ENCODE data around the gene FCGBP. TPM values are rescaled to one million over a fixed set of nuclear protein-coding genes. Genes with fewer than 3 reads are reported as not detected.
A peak's percentile ranks its signal among the peaks of the same experiment; 100 is the strongest.
"Not testable (repeated sequence)": the region's sequence is repeated elsewhere in the genome, so short reads cannot be mapped to it uniquely, and the experiment has no call there.

FCGBP gene
- 0.92 and 1.5 TPM in 2 replicates for total RNA-seq (2014; rRNA removed; shearing (Covaris generic))

DNA sequence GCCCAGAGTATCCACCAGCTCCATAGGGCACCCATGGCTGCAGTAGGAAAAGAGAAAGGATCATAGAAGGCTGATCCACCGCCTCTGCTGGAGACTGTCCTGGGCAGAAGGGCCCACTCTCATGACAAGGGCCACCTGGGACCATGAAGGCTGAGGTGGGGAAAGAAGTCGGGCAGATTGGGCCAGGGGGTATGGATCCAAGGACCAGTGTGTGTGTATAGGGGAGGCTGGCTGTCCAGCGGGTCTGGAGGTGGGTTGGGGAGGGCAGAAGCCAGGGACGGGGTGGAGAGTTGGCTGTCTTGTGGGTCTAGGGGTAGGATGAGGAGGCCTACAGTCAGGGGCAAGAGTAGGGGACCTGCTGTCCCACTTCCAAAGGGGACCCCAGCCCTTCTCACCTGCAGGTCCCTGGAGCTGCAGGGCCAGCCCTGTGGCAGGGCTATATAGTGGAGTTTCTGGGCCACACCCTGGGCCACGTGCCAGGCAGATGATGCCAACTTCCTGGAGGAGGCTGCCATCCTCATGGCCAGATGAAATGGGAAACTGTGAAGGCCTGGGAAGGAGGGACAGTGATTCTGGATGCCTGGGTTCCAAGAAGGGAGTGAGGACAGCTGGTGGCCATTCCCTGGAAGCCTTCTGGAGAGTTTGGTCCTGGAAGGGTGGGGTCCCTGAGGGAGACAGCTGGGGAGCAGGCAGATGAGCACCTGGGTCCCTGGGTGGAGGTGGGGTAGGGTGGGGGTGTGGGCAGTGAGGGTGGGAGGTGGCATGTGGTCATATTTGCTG lies at the start of gene FCGBP:
Gene FCGBP (minus strand): TSS at position 51 of the 780 bp plus-strand sequence.
- DNase-seq (ENCODE audit: low read depth) = no peak

DNA sequence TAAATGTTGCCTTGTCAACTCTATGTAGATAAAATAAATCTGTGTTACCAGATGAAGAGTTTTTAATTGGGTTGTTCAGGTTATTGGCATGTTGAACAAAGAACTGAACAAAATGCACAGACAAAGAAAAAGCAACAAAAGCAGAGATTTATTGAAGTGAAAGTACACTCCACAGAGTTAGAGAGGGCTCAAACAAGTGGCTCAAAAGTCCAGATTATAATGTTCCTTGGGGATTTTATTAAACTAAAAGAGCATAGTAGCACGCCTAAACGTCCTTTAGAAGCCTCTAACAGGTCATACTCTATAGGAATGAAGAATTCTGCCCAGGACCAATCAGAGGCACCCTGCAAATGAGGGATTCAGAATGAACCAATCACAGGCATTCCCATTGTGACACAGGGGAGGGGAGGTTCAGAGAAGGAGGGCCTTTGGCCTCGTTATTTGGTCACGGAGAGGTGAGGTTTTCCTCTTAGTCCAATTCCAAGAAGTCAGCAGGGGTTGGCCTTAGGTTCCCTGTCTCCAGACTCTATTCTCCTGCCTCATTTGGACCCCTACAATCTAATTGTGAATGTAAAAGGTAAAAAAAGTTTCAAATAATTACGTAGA lies 49.4 kb upstream of the FCGBP start:
- no peak for DNase-seq (ENCODE audit: low read depth)

DNA sequence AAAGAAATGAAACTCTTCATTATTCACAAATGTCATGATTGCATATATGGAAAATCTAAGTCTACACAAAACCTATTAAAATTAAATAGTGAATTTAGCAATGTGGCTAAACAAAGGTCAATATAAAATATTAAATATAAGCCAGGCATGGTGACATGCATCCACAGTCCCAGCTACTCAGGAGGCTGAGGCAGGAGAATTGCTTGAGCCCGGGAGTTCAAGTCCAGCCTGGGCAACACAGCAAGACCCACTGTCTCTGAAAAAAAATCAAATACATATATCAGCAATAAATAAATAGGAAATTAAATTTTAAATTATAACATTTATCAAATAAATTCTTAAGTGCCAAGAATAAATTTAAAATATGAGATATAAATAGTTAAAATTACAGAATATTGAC lies 48.4 kb upstream of the FCGBP start:
- no peak for DNase-seq (ENCODE audit: low read depth)

DNA sequence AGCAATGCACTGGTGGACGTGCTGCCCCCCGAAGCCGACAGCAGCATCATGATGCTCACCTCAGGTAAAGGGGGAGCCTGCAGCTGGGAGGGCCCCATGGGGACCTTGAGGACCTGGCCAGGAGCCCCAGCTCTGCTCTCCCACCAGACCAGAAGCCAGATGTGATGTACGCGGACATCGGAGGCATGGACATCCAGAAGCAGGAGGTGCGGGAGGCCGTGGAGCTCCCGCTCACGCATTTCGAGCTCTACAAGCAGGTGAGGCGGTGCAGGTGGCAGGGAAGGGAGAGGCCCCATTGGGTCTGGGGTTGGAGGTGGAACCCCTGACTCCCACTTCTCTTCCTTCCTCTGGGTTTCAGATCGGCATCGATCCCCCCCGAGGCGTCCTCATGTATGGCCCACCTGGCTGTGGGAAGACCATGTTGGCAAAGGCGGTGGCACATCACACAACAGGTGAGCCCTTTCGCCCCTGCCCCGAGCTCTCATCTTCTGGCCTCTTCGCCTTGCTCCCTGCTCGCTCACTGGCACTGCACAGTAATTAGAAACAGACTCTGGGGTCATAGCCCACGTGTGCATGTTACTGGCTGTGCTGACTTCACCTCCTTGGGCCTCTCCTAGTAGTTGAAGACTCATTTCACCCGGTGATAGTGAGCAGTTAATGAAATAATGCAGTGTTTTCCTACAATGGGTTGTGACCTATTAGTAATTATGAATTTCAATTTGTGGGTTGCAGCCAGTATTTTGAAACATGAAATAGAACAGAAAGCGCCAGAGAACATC lies 40.1 kb upstream of the FCGBP start:
- no peak for DNase-seq (ENCODE audit: low read depth)

DNA sequence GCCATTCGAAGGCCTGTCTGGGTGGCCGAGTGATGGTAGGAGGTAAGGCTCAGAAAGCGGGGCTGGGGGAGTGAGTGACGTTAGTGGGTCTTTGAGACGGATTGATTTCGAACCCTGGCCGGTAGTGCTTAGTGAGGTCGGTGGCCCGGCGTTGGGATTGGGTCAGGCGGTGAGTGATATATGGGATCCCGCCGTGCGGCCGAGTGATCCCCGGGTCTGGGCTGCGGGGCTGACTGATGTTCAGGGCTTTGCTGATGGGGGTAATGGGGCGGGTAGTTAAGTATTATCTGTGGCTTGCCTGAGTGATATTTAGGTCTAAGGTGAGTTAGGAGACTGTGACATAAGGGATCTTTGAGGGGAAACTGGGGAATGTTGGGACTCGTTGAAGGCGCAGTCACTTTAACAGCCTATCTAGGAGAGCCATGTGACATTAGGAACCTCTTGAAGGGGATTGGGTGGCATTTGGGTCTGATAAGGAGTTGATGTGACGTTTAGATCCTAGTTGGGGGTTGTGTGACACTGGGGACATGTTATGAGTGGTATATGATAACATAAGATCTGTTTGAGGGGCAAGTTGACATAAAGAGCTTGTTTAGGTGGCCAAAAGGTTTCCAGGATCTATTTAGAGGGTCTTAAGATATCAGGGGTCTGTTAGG lies 37.1 kb upstream of the FCGBP start:
- no peak for DNase-seq (ENCODE audit: low read depth)

DNA sequence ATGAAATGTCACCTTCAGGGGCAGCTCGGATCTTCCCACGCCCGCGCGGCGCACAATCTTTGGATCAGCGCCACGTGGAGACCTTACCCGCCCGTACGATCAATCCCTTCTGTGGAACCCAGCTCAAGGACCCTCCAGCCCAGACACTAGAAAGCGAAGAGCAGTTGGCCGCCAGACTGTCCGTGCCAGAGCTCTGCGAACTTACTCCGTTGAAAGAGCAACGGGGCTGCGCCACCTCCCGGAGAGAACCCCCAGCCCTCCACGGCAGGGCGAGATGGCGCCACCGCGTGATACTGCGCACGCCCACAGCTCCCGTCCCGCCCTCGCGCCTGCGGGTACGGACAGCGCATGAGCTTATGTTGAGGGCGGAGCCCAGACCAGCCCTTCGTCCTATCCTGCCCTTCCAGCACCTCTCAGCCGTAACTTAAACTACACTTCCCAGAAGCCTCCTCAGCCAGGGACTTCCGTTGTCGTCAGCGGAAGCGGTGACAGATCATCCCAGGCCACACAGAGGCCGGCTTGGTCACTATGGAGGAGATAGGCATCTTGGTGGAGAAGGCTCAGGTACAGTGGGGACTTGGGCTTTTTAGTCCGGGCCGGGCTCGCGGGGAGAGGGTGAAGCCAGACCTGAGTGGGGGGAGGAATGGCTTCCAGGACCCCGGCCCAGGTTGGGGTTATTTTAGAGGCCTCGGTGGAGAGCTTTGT lies 36.4 kb upstream of the FCGBP start, which contains the start of gene PSMC4:
Gene PSMC4 (plus strand): TSS at position 491 of the 705 bp plus-strand sequence. CDS start 38 bp downstream, at position 529.
- peak; percentile 100 for DNase-seq (ENCODE audit: low read depth)

DNA sequence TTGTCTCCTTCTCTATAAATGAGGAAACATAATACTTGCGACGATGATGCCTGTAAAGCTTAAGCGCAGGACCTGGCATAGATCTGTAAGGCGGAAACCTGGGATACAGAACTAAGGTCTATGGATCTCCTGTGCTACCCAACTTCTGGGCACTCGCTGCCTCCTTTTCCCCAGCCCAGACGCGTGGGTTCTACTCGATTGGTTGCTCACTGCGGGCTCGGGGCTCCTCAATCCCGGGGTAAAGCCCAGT lies 35.9 kb upstream of the FCGBP start:
- DNase-seq (ENCODE audit: low read depth) = no peak

DNA sequence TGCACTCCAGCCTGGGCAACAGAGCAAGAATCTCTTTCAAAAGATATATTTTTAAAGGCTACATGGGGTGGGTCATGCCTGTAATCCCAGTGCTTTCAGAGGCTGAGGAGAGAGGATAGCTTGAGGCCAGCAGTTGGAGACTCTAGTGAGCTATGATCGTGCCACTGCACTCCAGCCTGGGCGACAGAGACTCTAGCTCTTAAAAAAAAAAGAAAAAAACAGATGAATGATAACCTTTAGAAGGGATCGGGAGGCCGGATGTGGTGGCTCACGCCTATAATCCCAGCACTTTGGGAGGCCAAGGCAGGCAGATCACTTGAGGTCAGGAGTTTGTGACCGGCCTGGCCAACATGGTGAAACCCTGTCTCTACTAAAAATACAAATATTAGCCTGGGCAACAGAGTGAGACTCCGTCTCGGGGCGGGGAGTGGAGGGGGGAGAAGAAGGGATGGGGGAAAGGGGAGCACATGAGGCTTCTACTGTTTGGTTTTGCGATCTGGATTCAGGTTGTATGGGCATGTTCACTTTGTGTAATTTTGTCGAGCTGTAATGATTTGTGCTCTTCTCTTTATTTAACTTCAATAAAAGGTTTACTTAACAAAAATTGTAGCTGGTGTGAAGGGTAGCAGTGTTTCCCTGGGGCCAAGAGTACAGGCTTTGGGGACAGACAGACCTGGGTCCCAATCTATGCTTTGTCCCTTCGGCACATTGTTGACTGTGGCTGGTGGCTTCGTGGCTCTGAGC lies 35.4 kb upstream of the FCGBP start:
- DNase-seq (ENCODE audit: low read depth) = no peak

DNA sequence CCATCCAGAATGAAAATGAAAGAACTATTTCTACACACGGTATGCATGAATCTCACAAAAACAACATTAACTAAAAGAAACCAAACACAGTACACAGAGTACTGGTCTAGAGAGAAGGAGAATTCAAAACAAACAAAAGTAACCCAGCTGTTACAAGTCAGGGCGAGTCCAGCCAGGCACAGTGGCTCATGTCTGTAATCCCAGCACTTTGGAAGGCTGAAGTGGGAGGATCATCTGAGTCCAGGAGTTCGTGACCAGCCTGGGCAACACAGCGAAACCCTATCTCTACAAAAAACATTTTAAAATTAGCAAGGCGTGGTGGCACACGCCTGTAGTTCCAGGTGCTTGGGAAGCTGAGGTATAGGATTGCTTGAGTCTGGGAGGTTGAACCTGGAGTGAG lies 34.8 kb upstream of the FCGBP start:
- no peak for DNase-seq (ENCODE audit: low read depth)

DNA sequence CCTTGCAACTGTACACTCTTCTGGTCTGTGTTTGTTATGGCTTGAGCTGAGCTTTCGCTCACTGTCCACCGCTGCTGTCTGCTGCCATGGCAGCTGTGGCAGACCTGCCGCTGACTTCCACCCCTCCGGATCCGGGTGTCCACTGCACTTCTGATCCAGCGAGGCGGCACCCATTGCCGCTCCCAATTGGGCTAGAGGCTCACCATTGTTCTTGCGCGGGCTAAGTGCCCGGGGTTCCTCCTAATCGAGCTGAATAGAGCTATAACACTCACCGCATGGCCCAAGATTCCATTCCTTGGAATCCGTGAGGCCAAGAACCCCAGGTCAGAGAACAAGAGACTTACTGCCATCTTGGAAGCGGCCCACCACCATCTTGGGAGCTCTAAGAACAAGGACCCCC lies 34.4 kb upstream of the FCGBP start:
- DNase-seq (ENCODE audit: low read depth) = no peak

DNA sequence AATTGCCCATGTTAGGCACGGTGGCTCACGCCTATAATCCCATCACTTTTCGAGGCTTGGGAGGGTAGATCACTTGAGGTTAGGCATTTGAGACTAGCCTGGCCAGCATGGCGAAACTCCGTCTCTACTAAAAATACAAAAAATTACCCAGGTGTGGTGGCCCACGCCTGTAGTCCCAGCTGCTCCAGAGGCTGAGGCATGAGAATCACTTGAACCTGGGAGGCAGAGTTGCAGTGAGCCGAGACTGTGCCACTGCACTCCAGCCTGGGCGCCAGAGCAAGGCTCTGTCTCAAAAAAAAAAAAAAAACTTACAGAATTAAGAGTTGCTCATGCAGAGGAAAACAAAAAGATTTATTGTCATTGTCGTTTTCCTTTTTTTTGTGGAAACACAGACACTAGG lies 33.1 kb upstream of the FCGBP start:
- DNase-seq (ENCODE audit: low read depth) = no peak

DNA sequence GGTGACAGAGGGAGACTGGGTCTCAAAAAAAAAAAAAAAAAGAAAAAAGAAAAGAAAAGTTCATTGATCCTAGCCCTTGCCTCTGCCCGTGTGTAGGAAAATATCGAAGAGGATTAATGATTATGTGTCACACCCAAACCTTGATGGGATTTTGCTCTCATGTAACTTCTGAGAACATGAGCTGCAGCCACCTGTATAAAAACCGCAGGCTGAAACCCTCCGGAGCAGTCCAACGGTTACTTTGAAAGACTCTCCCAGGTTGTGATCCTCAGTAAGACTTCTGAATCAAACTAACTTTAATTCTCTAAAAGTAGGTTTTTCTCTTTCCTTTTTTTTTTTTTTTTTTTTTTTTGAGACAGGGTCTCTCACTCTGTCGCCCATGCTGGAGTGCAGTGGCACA lies 32.2 kb upstream of the FCGBP start:
- DNase-seq (ENCODE audit: low read depth) = no peak

DNA sequence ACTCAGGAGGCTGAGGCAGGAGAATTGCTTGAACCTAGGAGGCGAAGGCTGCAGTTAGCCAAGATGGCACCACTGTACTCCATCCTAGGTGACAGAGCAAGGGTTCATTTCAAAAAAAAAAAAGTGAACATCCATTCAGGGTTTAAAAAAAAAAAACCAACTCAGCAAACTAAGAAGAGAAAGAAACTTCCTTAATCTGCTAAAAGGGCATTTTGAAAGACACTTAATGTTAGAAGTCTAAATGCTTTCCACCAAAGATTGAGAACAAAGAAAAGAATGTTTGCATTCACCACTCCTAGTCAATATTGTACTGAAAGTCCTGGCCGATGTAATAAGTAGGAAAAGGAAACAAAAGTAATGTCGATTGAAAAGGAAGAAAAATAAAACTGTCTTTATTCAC lies 29.5 kb upstream of the FCGBP start:
- no peak for DNase-seq (ENCODE audit: low read depth)

DNA sequence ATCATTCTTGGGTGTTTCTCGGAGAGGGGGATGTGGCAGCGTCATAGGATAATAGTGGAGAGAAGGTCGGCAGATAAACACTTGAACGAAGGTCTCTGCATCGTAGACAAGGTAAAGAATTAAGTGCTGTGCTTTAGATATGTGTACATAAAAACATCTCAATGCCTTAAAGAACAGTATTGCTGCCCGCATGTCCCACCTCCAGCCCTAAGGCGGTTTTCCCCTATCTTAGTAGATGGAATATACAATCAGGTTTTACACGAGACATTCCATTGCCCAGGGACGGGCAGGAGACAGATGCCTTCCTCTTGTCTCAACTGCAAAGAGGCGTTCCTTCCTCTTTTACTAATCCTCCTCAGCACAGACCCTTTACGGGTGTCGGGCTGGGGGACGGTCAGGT lies 25.0 kb upstream of the FCGBP start:
- DNase-seq (ENCODE audit: low read depth) = not testable (repeated sequence)

DNA sequence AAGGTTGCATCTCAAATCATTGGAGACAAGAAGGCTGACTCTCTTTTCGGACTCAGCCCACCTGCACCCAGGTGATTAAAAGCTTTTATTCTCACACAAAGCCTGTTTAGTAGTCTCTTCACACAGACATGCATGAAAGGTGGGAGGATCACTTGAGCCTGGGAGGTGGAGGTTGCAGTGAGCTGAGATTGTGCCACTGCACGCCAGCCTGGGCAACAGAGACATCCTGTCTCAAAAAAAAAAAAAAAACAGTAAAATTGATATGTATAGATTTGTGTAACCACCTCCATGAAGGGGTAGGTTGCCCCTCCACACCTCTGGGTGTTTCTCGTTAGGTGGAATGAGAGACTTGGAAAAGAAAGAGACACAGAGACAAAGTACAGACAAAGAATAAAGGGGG lies 24.5 kb upstream of the FCGBP start:
- not testable (repeated sequence) for DNase-seq (ENCODE audit: low read depth)

DNA sequence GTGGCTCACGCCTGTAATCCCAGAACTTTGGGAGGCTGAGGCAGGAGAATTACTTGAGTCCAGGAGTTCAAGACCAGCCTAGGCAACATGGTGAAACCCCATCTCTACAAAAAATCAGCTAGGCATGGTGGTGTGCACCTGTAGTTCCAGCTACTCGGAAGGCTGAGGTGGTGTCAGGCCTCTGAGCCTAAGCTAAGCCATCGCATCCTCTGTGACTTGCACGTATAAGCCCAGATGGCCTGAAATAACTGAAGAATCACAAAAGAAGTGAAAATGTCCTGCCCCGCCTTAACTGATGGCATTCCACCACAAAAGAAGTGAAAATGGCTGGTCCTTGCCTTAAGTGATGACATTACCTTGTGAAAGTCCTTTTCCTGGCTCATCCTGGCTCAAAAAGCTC lies 23.5 kb upstream of the FCGBP start:
- DNase-seq (ENCODE audit: low read depth) = not testable (repeated sequence)

DNA sequence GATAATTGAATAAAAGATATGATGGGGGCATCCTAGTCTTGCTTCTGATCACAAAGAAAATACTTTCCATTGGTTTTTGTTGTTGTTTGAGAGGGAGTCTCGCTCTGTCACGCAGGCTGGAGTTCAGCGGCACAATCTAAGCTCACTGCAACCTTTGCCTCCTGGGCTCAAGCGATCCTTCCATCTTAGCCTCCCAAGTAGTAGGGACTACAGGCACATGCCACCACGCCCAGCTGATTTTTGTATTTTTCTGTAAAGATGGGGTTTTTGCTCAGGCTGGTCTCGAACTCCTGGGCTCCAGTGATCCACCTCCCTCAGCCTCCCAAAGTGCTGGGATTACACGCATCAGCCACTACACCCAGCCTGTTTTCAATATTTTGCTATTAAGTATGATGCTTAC lies 19.5 kb upstream of the FCGBP start:
- no peak for DNase-seq (ENCODE audit: low read depth)

DNA sequence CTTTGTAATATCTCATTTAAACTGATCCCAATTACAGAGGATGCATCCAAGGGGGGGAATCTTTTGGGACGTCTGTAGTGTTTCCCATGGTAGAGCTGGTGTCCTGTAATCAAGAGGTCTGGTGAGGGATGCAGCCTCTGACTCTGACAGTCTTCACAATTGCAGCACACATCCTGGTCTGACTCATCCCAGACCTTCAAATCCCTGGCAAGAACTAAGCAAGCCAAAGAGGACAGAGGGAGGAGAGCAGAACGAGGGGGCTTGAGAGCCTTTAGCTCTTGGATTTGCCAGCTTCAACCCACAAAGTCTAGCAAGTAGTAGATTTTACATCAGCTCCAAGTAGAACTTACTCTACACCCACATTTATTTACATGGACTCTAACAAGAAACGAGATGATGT lies 17.3 kb upstream of the FCGBP start:
- peak; percentile 54 for DNase-seq (ENCODE audit: low read depth)

DNA sequence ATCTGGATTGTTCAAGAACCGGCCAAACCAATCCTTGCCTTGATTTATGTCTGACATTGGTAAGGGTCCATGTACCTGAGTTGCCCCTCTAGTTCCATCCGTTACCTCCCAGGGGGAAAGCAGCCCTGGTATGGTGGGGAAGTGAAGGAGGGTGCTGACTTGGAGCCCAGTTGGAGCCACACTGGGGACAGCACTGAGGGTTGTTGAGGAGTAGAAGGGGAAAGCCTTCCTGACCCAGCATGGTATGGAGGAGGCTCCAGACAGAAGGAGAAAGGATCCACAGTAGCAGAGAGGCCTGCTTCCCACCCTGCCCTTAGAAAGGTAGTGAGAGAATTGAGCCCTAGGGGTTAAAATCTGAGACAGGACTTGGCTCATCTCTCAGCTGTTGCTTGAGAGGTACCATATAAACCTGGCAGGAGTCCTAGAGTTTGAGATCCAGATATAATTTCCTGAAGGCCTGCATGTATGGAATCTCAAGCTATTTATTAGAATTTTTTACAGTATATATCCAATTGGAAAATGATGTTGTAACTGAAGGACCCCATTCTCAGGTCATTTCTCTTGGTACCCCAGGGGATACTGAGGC lies 16.7 kb upstream of the FCGBP start:
- no peak for DNase-seq (ENCODE audit: low read depth)

DNA sequence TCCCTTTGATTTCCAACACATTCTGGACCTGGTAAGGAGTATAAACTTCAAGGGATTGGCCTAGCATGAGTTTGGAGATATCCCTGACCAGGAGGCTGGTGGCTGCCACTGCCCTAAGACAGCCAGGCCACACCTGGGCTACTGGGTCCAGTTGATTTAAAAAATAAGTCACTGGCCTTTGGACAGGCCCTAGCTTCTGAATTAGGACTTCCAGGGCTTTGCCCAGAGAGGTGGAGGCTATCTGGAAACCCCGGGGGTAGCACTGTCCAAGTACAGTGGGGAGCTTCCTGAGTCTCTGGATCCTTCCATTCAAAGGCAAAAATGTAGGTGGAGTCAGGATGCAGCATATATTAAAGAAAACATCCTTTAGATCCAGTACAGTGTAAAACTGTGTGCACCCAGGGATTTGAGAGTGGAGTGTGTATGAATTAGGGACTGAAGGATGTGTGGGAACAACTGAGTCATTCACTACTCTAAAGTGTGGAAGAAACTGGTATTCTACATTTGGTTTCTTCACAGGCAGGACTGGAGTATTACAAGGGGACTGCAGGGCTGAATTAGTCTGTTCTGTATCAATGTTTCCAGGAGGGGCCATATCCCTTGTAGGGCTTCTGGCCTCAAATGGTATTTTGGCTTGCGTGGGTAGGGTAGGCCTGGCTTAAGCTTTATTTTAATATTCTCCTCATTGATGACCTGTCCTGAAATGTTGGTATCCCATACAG lies 14.8 kb upstream of the FCGBP start:
- DNase-seq (ENCODE audit: low read depth) = no peak
